HEK293T (cell line): Measurements from ENCODE around the gene TCF7.

ENCODE experiments used
- ARNT ChIP-seq: fragments of 450-650 bp; IDR thresholded peaks from 2 replicates; pipeline ENCODE4 v1.6.1; 2017; ENCODE audit warnings: mild to moderate bottlenecking
- BHLHE40 ChIP-seq: fragments of 450-650 bp; IDR thresholded peaks from 2 replicates; pipeline ENCODE4 v1.6.1; 2016; ENCODE audit warnings: mild to moderate bottlenecking, moderate library complexity, borderline replicate concordance
- ELF4 ChIP-seq: fragments of 450-650 bp; IDR thresholded peaks from 2 replicates; pipeline ENCODE4 v1.6.1; 2017; ENCODE audit warnings: antibody characterized with exemption
- FOXA1 ChIP-seq: fragments of 450-650 bp; IDR thresholded peaks from 2 replicates; pipeline ENCODE4 v1.6.1; 2016; ENCODE audit warnings: mild to moderate bottlenecking
- PKNOX1 ChIP-seq: fragments of 450-650 bp; IDR thresholded peaks from 2 replicates; pipeline ENCODE4 v1.6.1; 2016
- SP1 ChIP-seq: fragments of 450-650 bp; IDR thresholded peaks from 2 replicates; pipeline ENCODE4 v1.6.1; 2017

- TF ChIP-seq BHLHE40 (no peak), ELF4 (no peak), SP1 (no peak), FOXA1 (no peak), PKNOX1 (no peak), ARNT (no peak)
Observed at GRCh38 chr5:134132372-134133187, 18.1 kb downstream of the TCF7 start.
